ENCODE results near the gene CLASP1. TPM values are rescaled to one million over a fixed set of nuclear protein-coding genes. Genes with fewer than 3 reads are reported as not detected.

CLASP1 gene
- total RNA-seq, 1 donor, result 46.0 TPM

DNA sequence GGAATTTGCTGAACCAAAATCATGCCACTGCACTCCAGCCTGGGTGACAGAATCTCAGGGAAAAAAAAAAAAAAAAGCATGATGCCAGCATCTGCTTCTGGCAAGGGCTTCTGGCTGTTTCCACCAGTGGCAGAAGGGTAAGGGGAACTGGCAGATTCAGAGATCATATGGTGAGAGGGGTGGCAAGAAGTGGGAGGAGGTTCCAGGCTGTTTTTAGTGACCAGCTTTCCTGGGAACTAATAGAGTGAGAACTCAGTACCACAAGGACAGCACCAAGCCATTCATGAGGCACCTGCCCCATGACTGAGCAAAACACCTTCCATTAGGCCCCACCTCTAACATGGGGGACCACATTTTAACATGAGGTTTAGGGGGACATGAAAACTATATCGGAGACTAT is 18.4 kb upstream of the CLASP1 start:
- Histone ChIP-seq H3K4me1 (ENCODE audit: insufficient read depth, low read length) (no peaks in the 10 kb centered on the region), H3K4me3 (ENCODE audit: insufficient read depth, low read length) (no peak overlapping the region), H3K4me2 (ENCODE audit: insufficient read depth, low read length) (no peak overlapping the region), H3K9me3 (ENCODE audit: low read depth, low read length) (peaks cover 2% of the 10 kb centered on the region), H3K79me2 (ENCODE audit: insufficient read depth, low read length) (no peaks in the 10 kb centered on the region), H3K27ac (ENCODE audit: low read depth, low read length) (no peak overlapping the region), H4K20me1 (ENCODE audit: insufficient read depth, low read length) (no peaks in the 10 kb centered on the region), H3K27me3 (ENCODE audit: insufficient read depth, low read length) (no peaks in the 10 kb centered on the region), H2AFZ (ENCODE audit: low read length) (no peak overlapping the region), H3K36me3 (ENCODE audit: insufficient read depth, low read length) (no peaks in the 10 kb centered on the region)
- no peak for DNase-seq (ENCODE audit: insufficient read length, low spot score, missing footprints)
- TF ChIP-seq, protein P1, sequence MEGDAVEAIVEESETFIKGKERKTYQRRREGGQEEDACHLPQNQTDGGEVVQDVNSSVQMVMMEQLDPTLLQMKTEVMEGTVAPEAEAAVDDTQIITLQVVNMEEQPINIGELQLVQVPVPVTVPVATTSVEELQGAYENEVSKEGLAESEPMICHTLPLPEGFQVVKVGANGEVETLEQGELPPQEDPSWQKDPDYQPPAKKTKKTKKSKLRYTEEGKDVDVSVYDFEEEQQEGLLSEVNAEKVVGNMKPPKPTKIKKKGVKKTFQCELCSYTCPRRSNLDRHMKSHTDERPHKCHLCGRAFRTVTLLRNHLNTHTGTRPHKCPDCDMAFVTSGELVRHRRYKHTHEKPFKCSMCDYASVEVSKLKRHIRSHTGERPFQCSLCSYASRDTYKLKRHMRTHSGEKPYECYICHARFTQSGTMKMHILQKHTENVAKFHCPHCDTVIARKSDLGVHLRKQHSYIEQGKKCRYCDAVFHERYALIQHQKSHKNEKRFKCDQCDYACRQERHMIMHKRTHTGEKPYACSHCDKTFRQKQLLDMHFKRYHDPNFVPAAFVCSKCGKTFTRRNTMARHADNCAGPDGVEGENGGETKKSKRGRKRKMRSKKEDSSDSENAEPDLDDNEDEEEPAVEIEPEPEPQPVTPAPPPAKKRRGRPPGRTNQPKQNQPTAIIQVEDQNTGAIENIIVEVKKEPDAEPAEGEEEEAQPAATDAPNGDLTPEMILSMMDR (IDR thresholded peaks at IDR 0.05; ENCODE audit: extremely low read depth, low read depth, low read length), result no peak

DNA sequence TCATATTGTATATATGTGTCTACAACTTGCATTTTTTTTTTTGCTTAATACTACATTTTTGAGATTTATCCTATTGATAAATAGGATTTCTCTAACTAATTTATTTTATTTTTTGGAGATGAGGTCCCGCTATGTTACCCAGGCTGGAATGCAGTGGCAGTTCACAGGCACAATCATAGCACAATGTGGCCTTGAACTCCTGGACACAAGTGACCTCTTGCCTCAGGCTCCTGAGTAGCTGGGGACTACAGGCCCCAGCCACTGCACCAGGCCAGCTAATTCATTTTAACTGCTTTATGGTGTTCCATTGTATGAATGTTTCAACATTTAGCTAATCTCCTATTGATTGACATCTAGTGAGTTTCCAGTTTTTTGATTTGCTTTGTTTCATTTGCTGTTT is 16.8 kb upstream of the CLASP1 start:
- Histone ChIP-seq H3K36me3 (ENCODE audit: insufficient read depth, low read length) (no peaks in the 10 kb centered on the region), H3K4me2 (ENCODE audit: insufficient read depth, low read length) (no peak overlapping the region), H3K4me3 (ENCODE audit: insufficient read depth, low read length) (no peak overlapping the region), H3K9me3 (ENCODE audit: low read depth, low read length) (peaks cover 2% of the 10 kb centered on the region), H2AFZ (ENCODE audit: low read length) (no peak overlapping the region), H3K27me3 (ENCODE audit: insufficient read depth, low read length) (no peaks in the 10 kb centered on the region), H3K79me2 (ENCODE audit: insufficient read depth, low read length) (no peaks in the 10 kb centered on the region), H3K27ac (ENCODE audit: low read depth, low read length) (no peak overlapping the region), H3K4me1 (ENCODE audit: insufficient read depth, low read length) (no peaks in the 10 kb centered on the region), H4K20me1 (ENCODE audit: insufficient read depth, low read length) (no peaks in the 10 kb centered on the region)
- TF ChIP-seq, protein P1 (IDR thresholded peaks at IDR 0.05; ENCODE audit: extremely low read depth, low read depth, low read length), result no peak
- DNase-seq (ENCODE audit: insufficient read length, low spot score, missing footprints), result no peak

DNA sequence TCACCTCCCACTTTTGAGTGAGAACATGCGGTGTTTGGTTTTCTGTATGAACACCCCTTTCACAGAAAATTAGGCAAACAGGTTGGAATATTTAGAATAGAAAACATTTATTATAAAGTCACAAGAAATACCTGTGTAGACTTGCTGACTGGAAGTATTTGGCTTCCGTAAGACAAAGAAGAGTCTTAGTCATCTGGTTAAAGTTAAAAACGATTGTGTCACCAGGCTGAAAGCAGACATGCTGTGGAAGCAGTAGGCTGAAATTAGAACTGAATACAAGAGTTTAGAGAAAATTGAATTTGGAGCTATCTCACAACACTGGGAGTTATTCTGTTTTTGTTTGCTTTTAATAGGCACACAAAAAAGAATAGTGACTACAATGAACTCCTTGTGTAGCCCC is 16.2 kb upstream of the CLASP1 start:
- H2AFZ ChIP-seq (ENCODE audit: low read length), result no peak overlapping the region
- H3K9me3 ChIP-seq (ENCODE audit: low read depth, low read length), result peaks cover 2% of the 10 kb centered on the region
- H3K4me3 ChIP-seq (ENCODE audit: insufficient read depth, low read length), result no peak overlapping the region
- no peak overlapping the region for H3K27ac ChIP-seq (ENCODE audit: low read depth, low read length)
- H4K20me1 ChIP-seq (ENCODE audit: insufficient read depth, low read length), result no peaks in the 10 kb centered on the region
- no peaks in the 10 kb centered on the region for H3K27me3 ChIP-seq (ENCODE audit: insufficient read depth, low read length)
- no peaks in the 10 kb centered on the region for H3K79me2 ChIP-seq (ENCODE audit: insufficient read depth, low read length)
- H3K4me2 ChIP-seq (ENCODE audit: insufficient read depth, low read length), result no peak overlapping the region
- no peaks in the 10 kb centered on the region for H3K4me1 ChIP-seq (ENCODE audit: insufficient read depth, low read length)
- TF ChIP-seq, protein P1 (IDR thresholded peaks at IDR 0.05; ENCODE audit: extremely low read depth, low read depth, low read length), result no peak
- no peaks in the 10 kb centered on the region for H3K36me3 ChIP-seq (ENCODE audit: insufficient read depth, low read length)
- DNase-seq (ENCODE audit: insufficient read length, low spot score, missing footprints), result no peak

DNA sequence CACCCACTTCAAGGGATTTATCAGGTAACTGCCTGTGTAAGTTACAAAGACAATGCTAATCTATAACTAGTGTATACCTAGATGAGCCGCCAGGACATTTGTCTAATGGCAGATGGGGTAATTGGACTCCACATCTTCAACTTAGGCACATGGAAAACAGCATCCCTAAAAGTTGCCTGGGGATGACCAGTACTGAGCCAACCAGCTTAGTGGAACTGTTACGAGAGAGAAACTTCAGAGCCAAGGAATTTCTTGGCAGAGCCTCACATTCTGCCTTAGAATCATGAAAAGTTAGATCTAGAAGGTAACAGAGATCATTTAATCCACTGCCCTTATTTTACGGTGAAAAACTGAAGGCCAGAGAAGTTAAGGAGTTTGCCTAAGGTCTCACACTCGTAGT is 15.5 kb upstream of the CLASP1 start:
- TF ChIP-seq, protein P1 (IDR thresholded peaks at IDR 0.05; ENCODE audit: extremely low read depth, low read depth, low read length), result no peak
- Histone ChIP-seq H3K36me3 (ENCODE audit: insufficient read depth, low read length) (no peaks in the 10 kb centered on the region), H3K4me1 (ENCODE audit: insufficient read depth, low read length) (no peaks in the 10 kb centered on the region), H3K27me3 (ENCODE audit: insufficient read depth, low read length) (no peaks in the 10 kb centered on the region), H3K79me2 (ENCODE audit: insufficient read depth, low read length) (no peaks in the 10 kb centered on the region), H4K20me1 (ENCODE audit: insufficient read depth, low read length) (no peaks in the 10 kb centered on the region), H3K27ac (ENCODE audit: low read depth, low read length) (no peak overlapping the region), H3K4me3 (ENCODE audit: insufficient read depth, low read length) (no peak overlapping the region), H2AFZ (ENCODE audit: low read length) (no peak overlapping the region), H3K4me2 (ENCODE audit: insufficient read depth, low read length) (no peak overlapping the region), H3K9me3 (ENCODE audit: low read depth, low read length) (no peaks in the 10 kb centered on the region)
- DNase-seq (ENCODE audit: insufficient read length, low spot score, missing footprints), result no peak

Measured in osteoblast (primary cell).